ENCODE results near the gene RRP8.

The RRP8 gene

GRCh38 chr11:6547177-6547576 is 56.2 kb downstream of the RRP8 start:
- Histone ChIP-seq H3K27me3 (ENCODE audit: low read depth, low read length) (no peaks in the 10 kb centered on the region), H3K4me1 (ENCODE audit: low read length) (0 out of 2 replicates have a peak, but pooled peaks cover 3% of the 10 kb centered on the region), H3K9ac (ENCODE audit: low read length) (no peak overlapping the region), H4K20me1 (ENCODE audit: insufficient read depth, low read length) (no peaks in the 10 kb centered on the region), H3K9me3 (ENCODE audit: insufficient read depth, low read length) (no peaks in the 10 kb centered on the region), H3K27ac (ENCODE audit: low read length) (no peak overlapping the region), H3K4me2 (ENCODE audit: low read length) (no peak overlapping the region), H3K36me3 (replicated peaks; ENCODE audit: low read depth, low read length) (peaks cover 4% of the 10 kb centered on the region), H3K4me3 (ENCODE audit: low read length) (no peak overlapping the region), H2AFZ (ENCODE audit: low read depth, low read length) (no peak overlapping the region), H3K79me2 (ENCODE audit: low read length) (no peaks in the 10 kb centered on the region)
- no peak for TF ChIP-seq CTCF (IDR thresholded peaks at IDR 0.05; ENCODE audit: low read depth, low read length)
- no peak for TF ChIP-seq EZH2phosphoT487 (IDR thresholded peaks at IDR 0.05; ENCODE audit: low read depth)

DNA sequence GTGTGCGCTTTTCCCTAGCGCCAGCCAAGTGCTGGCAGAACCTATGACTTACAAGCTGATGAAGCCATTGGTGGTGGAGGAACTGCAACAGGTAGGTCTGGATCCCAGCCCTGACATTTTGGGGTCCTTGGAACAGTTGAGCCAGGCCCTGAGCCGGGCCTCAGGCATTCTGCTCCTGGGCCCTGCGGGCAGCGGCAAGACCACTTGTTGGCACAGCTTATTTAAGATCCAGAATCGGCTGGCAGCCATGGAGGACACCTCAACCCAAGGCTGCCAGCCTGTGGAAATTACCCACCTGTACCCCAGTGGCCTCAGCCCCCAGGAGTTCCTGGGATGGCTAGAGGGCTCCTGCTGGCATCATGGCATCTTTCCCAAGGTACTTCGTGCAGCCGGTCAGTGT is 56.7 kb downstream of the RRP8 start:
- no peaks in the 10 kb centered on the region for H3K27me3 ChIP-seq (ENCODE audit: low read depth, low read length)
- TF ChIP-seq CTCF (IDR thresholded peaks at IDR 0.05; ENCODE audit: low read depth, low read length) (no peak), EZH2phosphoT487 (IDR thresholded peaks at IDR 0.05; ENCODE audit: low read depth) (no peak)
- H3K27ac ChIP-seq (ENCODE audit: low read length) = no peak overlapping the region
- H3K36me3 ChIP-seq (replicated peaks; ENCODE audit: low read depth, low read length) = peaks cover 4% of the 10 kb centered on the region
- 0 out of 2 replicates have a peak, but pooled peaks cover 3% of the 10 kb centered on the region for H3K4me1 ChIP-seq (ENCODE audit: low read length)
- H3K79me2 ChIP-seq (ENCODE audit: low read length) = no peaks in the 10 kb centered on the region
- H3K4me2 ChIP-seq (ENCODE audit: low read length) = no peak overlapping the region
- no peak overlapping the region for H3K4me3 ChIP-seq (ENCODE audit: low read length)
- H3K9ac ChIP-seq (ENCODE audit: low read length) = no peak overlapping the region
- H4K20me1 ChIP-seq (ENCODE audit: insufficient read depth, low read length) = no peaks in the 10 kb centered on the region
- no peak overlapping the region for H2AFZ ChIP-seq (ENCODE audit: low read depth, low read length)
- H3K9me3 ChIP-seq (ENCODE audit: insufficient read depth, low read length) = no peaks in the 10 kb centered on the region

DNA sequence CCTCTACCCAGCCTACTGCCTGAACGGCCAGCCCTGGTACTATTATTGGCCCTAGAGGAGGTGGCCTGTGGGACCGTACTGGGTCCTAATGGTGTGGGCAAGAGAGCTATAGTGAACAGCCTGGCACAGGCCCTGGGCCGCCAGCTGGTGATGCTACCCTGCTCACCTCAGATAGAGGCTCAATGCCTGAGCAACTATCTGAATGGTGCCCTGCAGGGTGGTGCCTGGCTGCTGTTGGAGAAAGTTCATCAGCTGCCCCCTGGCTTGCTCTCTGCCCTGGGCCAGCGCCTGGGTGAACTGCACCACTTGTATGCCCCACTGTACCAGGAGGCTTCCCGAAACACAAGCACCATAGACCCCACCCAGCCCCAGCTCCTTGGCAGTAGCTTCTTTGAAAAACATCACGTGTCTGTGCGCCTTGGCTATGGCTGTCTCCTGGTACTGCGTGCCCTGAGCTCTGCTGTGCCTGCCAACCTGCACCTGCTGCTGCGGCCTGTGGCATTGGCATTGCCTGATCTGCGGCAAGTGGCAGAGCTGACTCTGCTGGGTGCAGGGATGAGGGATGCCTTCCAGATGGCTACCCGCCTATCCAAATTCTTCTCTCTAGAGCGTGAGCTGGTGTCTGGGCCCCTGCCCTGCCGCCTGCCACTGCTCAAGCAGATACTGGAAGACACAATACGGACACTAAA is 57.4 kb downstream of the RRP8 start:
- Histone ChIP-seq H3K27me3 (ENCODE audit: low read depth, low read length) (no peaks in the 10 kb centered on the region), H3K4me1 (ENCODE audit: low read length) (0 out of 2 replicates have a peak, but pooled peaks cover 3% of the 10 kb centered on the region), H3K4me3 (ENCODE audit: low read length) (no peak overlapping the region), H3K79me2 (ENCODE audit: low read length) (no peaks in the 10 kb centered on the region), H2AFZ (ENCODE audit: low read depth, low read length) (no peak overlapping the region), H3K9ac (ENCODE audit: low read length) (no peak overlapping the region), H3K4me2 (ENCODE audit: low read length) (no peak overlapping the region), H3K27ac (ENCODE audit: low read length) (no peak overlapping the region), H3K36me3 (replicated peaks; ENCODE audit: low read depth, low read length) (peaks cover 4% of the 10 kb centered on the region), H3K9me3 (ENCODE audit: insufficient read depth, low read length) (no peaks in the 10 kb centered on the region), H4K20me1 (ENCODE audit: insufficient read depth, low read length) (no peaks in the 10 kb centered on the region)
- TF ChIP-seq EZH2phosphoT487 (IDR thresholded peaks at IDR 0.05; ENCODE audit: low read depth) (no peak), CTCF (IDR thresholded peaks at IDR 0.05; ENCODE audit: low read depth, low read length) (no peak)
